ENCODE measurements around the gene ABTB1.

The ABTB1 gene

GRCh38 chr3:127637971-127638370 is 34.8 kb upstream of the ABTB1 start:
- H3K4me3 ChIP-seq (ENCODE audit: low read length) = no peak overlapping the region
- no peaks in the 10 kb centered on the region for H3K9me3 ChIP-seq (ENCODE audit: control insufficient read depth, low read depth, low read length)
- peaks cover 6% of the 10 kb centered on the region for H3K4me1 ChIP-seq (ENCODE audit: control insufficient read depth, low read depth, low read length)
- H3K27ac ChIP-seq (ENCODE audit: low read length) = no peak overlapping the region
- peaks cover 3% of the 10 kb centered on the region for H3K36me3 ChIP-seq (ENCODE audit: control insufficient read depth, low read depth, low read length)
- H3K9ac ChIP-seq (ENCODE audit: low read length) = no peak overlapping the region
- no peaks in the 10 kb centered on the region for H3K27me3 ChIP-seq (ENCODE audit: control insufficient read depth, insufficient read depth, low read length)

GRCh38 chr3:127639173-127640041 is 33.3 kb upstream of the ABTB1 start:
- Histone ChIP-seq H3K27ac (ENCODE audit: low read length) (no peak overlapping the region), H3K4me3 (ENCODE audit: low read length) (no peak overlapping the region), H3K9me3 (ENCODE audit: control insufficient read depth, low read depth, low read length) (no peaks in the 10 kb centered on the region), H3K36me3 (ENCODE audit: control insufficient read depth, low read depth, low read length) (peaks cover 3% of the 10 kb centered on the region), H3K9ac (ENCODE audit: low read length) (no peak overlapping the region), H3K4me1 (ENCODE audit: control insufficient read depth, low read depth, low read length) (no peaks in the 10 kb centered on the region), H3K27me3 (ENCODE audit: control insufficient read depth, insufficient read depth, low read length) (no peaks in the 10 kb centered on the region)

GRCh38 chr3:127640042-127640355 is 32.8 kb upstream of the ABTB1 start:
- Histone ChIP-seq H3K9me3 (ENCODE audit: control insufficient read depth, low read depth, low read length) (no peaks in the 10 kb centered on the region), H3K36me3 (ENCODE audit: control insufficient read depth, low read depth, low read length) (peaks cover 3% of the 10 kb centered on the region), H3K9ac (ENCODE audit: low read length) (no peak overlapping the region), H3K27me3 (ENCODE audit: control insufficient read depth, insufficient read depth, low read length) (no peaks in the 10 kb centered on the region), H3K27ac (ENCODE audit: low read length) (no peak overlapping the region), H3K4me3 (ENCODE audit: low read length) (no peak overlapping the region), H3K4me1 (ENCODE audit: control insufficient read depth, low read depth, low read length) (no peaks in the 10 kb centered on the region)

- H3K4me1 ChIP-seq (ENCODE audit: control insufficient read depth, low read depth, low read length) = no peaks in the 10 kb centered on the region
- no peak overlapping the region for H3K4me3 ChIP-seq (ENCODE audit: low read length)
- H3K27me3 ChIP-seq (ENCODE audit: control insufficient read depth, insufficient read depth, low read length) = no peaks in the 10 kb centered on the region
- no peaks in the 10 kb centered on the region for H3K9me3 ChIP-seq (ENCODE audit: control insufficient read depth, low read depth, low read length)
- peaks cover 2% of the 10 kb centered on the region for H3K36me3 ChIP-seq (ENCODE audit: control insufficient read depth, low read depth, low read length)
- no peak overlapping the region for H3K9ac ChIP-seq (ENCODE audit: low read length)
- H3K27ac ChIP-seq (ENCODE audit: low read length) = no peak overlapping the region
Observed at GRCh38 chr3:127644641-127645370, 27.9 kb upstream of the ABTB1 start.

GRCh38 chr3:127645371-127646015 is 27.3 kb upstream of the ABTB1 start:
- no peak overlapping the region for H3K4me3 ChIP-seq (ENCODE audit: low read length)
- H3K27ac ChIP-seq (ENCODE audit: low read length) = no peak overlapping the region
- no peak overlapping the region for H3K9ac ChIP-seq (ENCODE audit: low read length)
- H3K9me3 ChIP-seq (ENCODE audit: control insufficient read depth, low read depth, low read length) = no peaks in the 10 kb centered on the region
- H3K27me3 ChIP-seq (ENCODE audit: control insufficient read depth, insufficient read depth, low read length) = no peaks in the 10 kb centered on the region
- H3K4me1 ChIP-seq (ENCODE audit: control insufficient read depth, low read depth, low read length) = no peaks in the 10 kb centered on the region
- H3K36me3 ChIP-seq (ENCODE audit: control insufficient read depth, low read depth, low read length) = no peaks in the 10 kb centered on the region

GRCh38 chr3:127646501-127647046 is 26.2 kb upstream of the ABTB1 start:
- Histone ChIP-seq H3K27ac (ENCODE audit: low read length) (no peak overlapping the region), H3K4me1 (ENCODE audit: control insufficient read depth, low read depth, low read length) (no peaks in the 10 kb centered on the region), H3K36me3 (ENCODE audit: control insufficient read depth, low read depth, low read length) (no peaks in the 10 kb centered on the region), H3K9ac (ENCODE audit: low read length) (no peak overlapping the region), H3K4me3 (ENCODE audit: low read length) (no peak overlapping the region), H3K27me3 (ENCODE audit: control insufficient read depth, insufficient read depth, low read length) (no peaks in the 10 kb centered on the region), H3K9me3 (ENCODE audit: control insufficient read depth, low read depth, low read length) (no peaks in the 10 kb centered on the region)

- Histone ChIP-seq H3K27me3 (ENCODE audit: control insufficient read depth, insufficient read depth, low read length) (no peaks in the 10 kb centered on the region), H3K4me1 (ENCODE audit: control insufficient read depth, low read depth, low read length) (no peaks in the 10 kb centered on the region), H3K9me3 (ENCODE audit: control insufficient read depth, low read depth, low read length) (no peaks in the 10 kb centered on the region), H3K4me3 (ENCODE audit: low read length) (no peak overlapping the region), H3K9ac (ENCODE audit: low read length) (no peak overlapping the region), H3K36me3 (ENCODE audit: control insufficient read depth, low read depth, low read length) (no peaks in the 10 kb centered on the region), H3K27ac (ENCODE audit: low read length) (no peak overlapping the region)
Observed at GRCh38 chr3:127647166-127647844, 25.4 kb upstream of the ABTB1 start.

- H3K4me1 ChIP-seq (ENCODE audit: control insufficient read depth, low read depth, low read length) = no peaks in the 10 kb centered on the region
- no peak overlapping the region for H3K9ac ChIP-seq (ENCODE audit: low read length)
- no peaks in the 10 kb centered on the region for H3K27me3 ChIP-seq (ENCODE audit: control insufficient read depth, insufficient read depth, low read length)
- H3K4me3 ChIP-seq (ENCODE audit: low read length) = no peak overlapping the region
- H3K9me3 ChIP-seq (ENCODE audit: control insufficient read depth, low read depth, low read length) = no peaks in the 10 kb centered on the region
- no peaks in the 10 kb centered on the region for H3K36me3 ChIP-seq (ENCODE audit: control insufficient read depth, low read depth, low read length)
- no peak overlapping the region for H3K27ac ChIP-seq (ENCODE audit: low read length)
Observed at GRCh38 chr3:127647845-127648204, 24.9 kb upstream of the ABTB1 start.

- H3K9me3 ChIP-seq (ENCODE audit: control insufficient read depth, low read depth, low read length) = no peaks in the 10 kb centered on the region
- H3K9ac ChIP-seq (ENCODE audit: low read length) = no peak overlapping the region
- no peaks in the 10 kb centered on the region for H3K36me3 ChIP-seq (ENCODE audit: control insufficient read depth, low read depth, low read length)
- H3K27ac ChIP-seq (ENCODE audit: low read length) = no peak overlapping the region
- no peaks in the 10 kb centered on the region for H3K27me3 ChIP-seq (ENCODE audit: control insufficient read depth, insufficient read depth, low read length)
- H3K4me3 ChIP-seq (ENCODE audit: low read length) = no peak overlapping the region
- no peaks in the 10 kb centered on the region for H3K4me1 ChIP-seq (ENCODE audit: control insufficient read depth, low read depth, low read length)
Observed at GRCh38 chr3:127650236-127650635, 22.5 kb upstream of the ABTB1 start.

- no peak overlapping the region for H3K27ac ChIP-seq (ENCODE audit: low read length)
- no peak overlapping the region for H3K4me3 ChIP-seq (ENCODE audit: low read length)
- H3K36me3 ChIP-seq (ENCODE audit: control insufficient read depth, low read depth, low read length) = no peaks in the 10 kb centered on the region
- no peak overlapping the region for H3K9ac ChIP-seq (ENCODE audit: low read length)
- no peaks in the 10 kb centered on the region for H3K9me3 ChIP-seq (ENCODE audit: control insufficient read depth, low read depth, low read length)
- H3K4me1 ChIP-seq (ENCODE audit: control insufficient read depth, low read depth, low read length) = no peaks in the 10 kb centered on the region
- no peaks in the 10 kb centered on the region for H3K27me3 ChIP-seq (ENCODE audit: control insufficient read depth, insufficient read depth, low read length)
Observed at GRCh38 chr3:127651516-127652172, 21.1 kb upstream of the ABTB1 start.
